DMS153 (cell line): ENCODE results near the gene FAM200B.

Experiments used
- DNase-seq: peaks from one replicate; lab custom pipeline; 2025; lab: John Stamatoyannopoulos, UW

FAM200B gene

GRCh38 chr4:15668566-15669435, 12.8 kb upstream of the FAM200B start:
- DNase-seq, result no peak

GRCh38 chr4:15670576-15670975, 11.1 kb upstream of the FAM200B start:
- no peak for DNase-seq

GRCh38 chr4:15672101-15672500, 9.5 kb upstream of the FAM200B start:
- DNase-seq, result no peak

- no peak for DNase-seq
Measured at GRCh38 chr4:15673337-15673736, 8.3 kb upstream of the FAM200B start.

- no peak for DNase-seq
Measured at GRCh38 chr4:15674046-15674445, 7.6 kb upstream of the FAM200B start.

GRCh38 chr4:15674926-15675325, 6.7 kb upstream of the FAM200B start:
- DNase-seq, result no peak

GRCh38 chr4:15675356-15675755, 6.3 kb upstream of the FAM200B start:
- no peak for DNase-seq

- DNase-seq, result no peak
Measured at GRCh38 chr4:15676039-15676438, 5.6 kb upstream of the FAM200B start.

GRCh38 chr4:15676899-15677298, 4.7 kb upstream of the FAM200B start:
- no peak for DNase-seq

- DNase-seq, result no peak
Measured at GRCh38 chr4:15677507-15677988, 4.1 kb upstream of the FAM200B start.

GRCh38 chr4:15681067-15681371, 608 bp upstream of the FAM200B start:
- DNase-seq, result no peak

GRCh38 chr4:15682242-15683142, 865 bp downstream of the FAM200B start:
- DNase-seq, result no peak

- DNase-seq, result no peak
Measured at GRCh38 chr4:15683143-15683495, 1.5 kb downstream of the FAM200B start.

GRCh38 chr4:15684498-15684897, 2.9 kb downstream of the FAM200B start:
- no peak for DNase-seq

- no peak for DNase-seq
Measured at GRCh38 chr4:15688051-15688450, 6.4 kb downstream of the FAM200B start.

GRCh38 chr4:15689540-15689939, 7.9 kb downstream of the FAM200B start:
- DNase-seq, result no peak

GRCh38 chr4:15690020-15690809, 8.6 kb downstream of the FAM200B start:
- DNase-seq, result no peak

- DNase-seq, result peak; percentile 1
Measured at GRCh38 chr4:15691346-15692135, 9.9 kb downstream of the FAM200B start.

GRCh38 chr4:15692602-15693001, 11.0 kb downstream of the FAM200B start:
- no peak for DNase-seq

- DNase-seq, result no peak
Measured at GRCh38 chr4:15694431-15694830, 12.8 kb downstream of the FAM200B start.

GRCh38 chr4:15695240-15695699, 13.6 kb downstream of the FAM200B start:
- no peak for DNase-seq
